Measurements from ENCODE around the gene CFTR. TPM values are rescaled to one million over a fixed set of nuclear protein-coding genes. Genes with fewer than 3 reads are reported as not detected.

Gene CFTR
- polyA plus RNA-seq, 1 donor from 2014 or later = not detected

DNA sequence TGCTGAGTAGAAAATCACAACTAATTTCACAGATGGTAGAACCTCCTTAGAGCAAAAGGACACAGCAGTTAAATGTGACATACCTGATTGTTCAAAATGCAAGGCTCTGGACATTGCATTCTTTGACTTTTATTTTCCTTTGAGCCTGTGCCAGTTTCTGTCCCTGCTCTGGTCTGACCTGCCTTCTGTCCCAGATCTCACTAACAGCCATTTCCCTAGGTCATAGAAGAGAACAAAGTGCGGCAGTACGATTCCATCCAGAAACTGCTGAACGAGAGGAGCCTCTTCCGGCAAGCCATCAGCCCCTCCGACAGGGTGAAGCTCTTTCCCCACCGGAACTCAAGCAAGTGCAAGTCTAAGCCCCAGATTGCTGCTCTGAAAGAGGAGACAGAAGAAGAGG, 186.9 kb downstream of the CFTR start:
- no peaks in the 10 kb centered on the region for H3K27me3 Mint-ChIP-seq
- H3K36me3 Mint-ChIP-seq = no peaks in the 10 kb centered on the region
- no peak overlapping the region for H3K4me3 Mint-ChIP-seq
- no peak overlapping the region for H3K27ac Mint-ChIP-seq
- no peaks in the 10 kb centered on the region for H3K4me1 Mint-ChIP-seq
- H3K9me3 Mint-ChIP-seq = peaks cover 0 to 2% (median 0%) of the 10 kb centered on the region in 3 donors

DNA sequence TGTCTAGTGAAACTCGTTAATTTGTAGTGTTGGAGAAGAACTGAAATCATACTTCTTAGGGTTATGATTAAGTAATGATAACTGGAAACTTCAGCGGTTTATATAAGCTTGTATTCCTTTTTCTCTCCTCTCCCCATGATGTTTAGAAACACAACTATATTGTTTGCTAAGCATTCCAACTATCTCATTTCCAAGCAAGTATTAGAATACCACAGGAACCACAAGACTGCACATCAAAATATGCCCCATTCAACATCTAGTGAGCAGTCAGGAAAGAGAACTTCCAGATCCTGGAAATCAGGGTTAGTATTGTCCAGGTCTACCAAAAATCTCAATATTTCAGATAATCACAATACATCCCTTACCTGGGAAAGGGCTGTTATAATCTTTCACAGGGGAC, 187.6 kb downstream of the CFTR start:
- Mint-ChIP-seq H3K27ac (no peak overlapping the region), H3K27me3 (no peaks in the 10 kb centered on the region), H3K4me1 (no peaks in the 10 kb centered on the region), H3K36me3 (no peaks in the 10 kb centered on the region), H3K9me3 (peaks cover 0 to 2% (median 0%) of the 10 kb centered on the region in 3 donors), H3K4me3 (no peak overlapping the region)

DNA sequence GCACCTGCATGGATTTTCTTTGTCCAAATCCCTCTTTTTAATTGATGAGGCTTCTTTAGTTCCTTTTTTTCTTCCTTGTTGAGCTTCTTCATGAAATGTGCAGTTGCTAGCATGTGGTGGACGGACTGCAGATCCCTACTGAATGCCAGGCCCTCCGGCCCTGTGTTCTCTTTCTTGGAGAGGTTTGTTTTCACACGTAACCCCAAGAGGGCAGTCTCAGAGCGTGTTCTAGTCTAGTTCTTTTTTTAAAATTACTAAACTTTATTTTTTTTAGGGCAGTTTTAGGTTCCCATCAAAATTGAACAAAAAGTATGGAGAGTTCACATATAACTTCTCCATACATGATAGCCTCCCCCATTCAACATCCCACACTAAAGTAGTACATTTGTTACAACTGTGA, 190.0 kb downstream of the CFTR start:
- no peak overlapping the region for H3K27ac Mint-ChIP-seq
- no peaks in the 10 kb centered on the region for H3K36me3 Mint-ChIP-seq
- H3K4me3 Mint-ChIP-seq = no peak overlapping the region
- no peaks in the 10 kb centered on the region for H3K27me3 Mint-ChIP-seq
- H3K4me1 Mint-ChIP-seq = no peaks in the 10 kb centered on the region
- no peaks in the 10 kb centered on the region for H3K9me3 Mint-ChIP-seq

DNA sequence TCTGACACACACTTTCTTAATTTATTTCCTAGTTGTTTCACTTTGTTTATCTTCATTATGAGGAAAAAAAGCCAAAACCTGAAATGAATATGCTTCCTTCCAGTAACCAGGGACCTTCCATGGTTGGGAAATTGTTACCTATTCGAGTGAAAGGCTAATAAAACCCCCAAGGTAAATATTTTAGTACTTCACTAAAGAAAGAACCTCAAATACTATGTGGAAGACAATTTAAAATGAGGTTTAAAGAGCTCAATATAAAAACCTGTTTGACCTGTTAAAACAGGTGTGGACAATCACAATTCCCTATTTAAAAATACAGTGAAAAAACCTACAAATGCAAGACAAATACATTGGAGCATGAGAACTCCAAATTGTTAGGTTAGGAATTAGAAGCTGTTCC, 192.6 kb downstream of the CFTR start:
- H3K27ac Mint-ChIP-seq = no peak overlapping the region
- no peaks in the 10 kb centered on the region for H3K36me3 Mint-ChIP-seq
- H3K27me3 Mint-ChIP-seq = peaks cover 1% of the 10 kb centered on the region
- no peak overlapping the region for H3K4me3 Mint-ChIP-seq
- H3K4me1 Mint-ChIP-seq = no peaks in the 10 kb centered on the region
- no peaks in the 10 kb centered on the region for H3K9me3 Mint-ChIP-seq

DNA sequence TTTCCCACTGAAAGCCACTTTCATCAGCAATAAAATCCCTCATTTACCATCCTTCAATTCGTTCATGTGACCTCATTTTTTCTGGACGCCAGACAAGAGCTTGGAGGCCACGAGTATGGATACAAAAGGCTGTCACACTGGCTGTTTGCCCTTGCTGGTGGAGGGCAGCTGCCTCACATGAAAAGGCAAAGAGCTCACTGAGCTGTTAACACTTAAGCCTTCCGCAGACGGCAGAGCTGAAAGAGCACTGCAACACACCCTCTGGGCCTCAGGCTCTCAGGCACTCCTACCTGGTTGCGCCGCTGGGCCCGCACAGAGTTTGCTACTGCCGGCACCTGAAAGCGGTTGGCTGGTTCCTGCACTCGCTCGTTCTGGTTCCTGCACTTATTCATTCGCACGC, 193.5 kb downstream of the CFTR start:
- no peaks in the 10 kb centered on the region for H3K36me3 Mint-ChIP-seq
- H3K27me3 Mint-ChIP-seq = peaks cover 1% of the 10 kb centered on the region
- no peak overlapping the region for H3K27ac Mint-ChIP-seq
- H3K4me1 Mint-ChIP-seq = no peaks in the 10 kb centered on the region
- no peak overlapping the region for H3K4me3 Mint-ChIP-seq
- no peaks in the 10 kb centered on the region for H3K9me3 Mint-ChIP-seq

DNA sequence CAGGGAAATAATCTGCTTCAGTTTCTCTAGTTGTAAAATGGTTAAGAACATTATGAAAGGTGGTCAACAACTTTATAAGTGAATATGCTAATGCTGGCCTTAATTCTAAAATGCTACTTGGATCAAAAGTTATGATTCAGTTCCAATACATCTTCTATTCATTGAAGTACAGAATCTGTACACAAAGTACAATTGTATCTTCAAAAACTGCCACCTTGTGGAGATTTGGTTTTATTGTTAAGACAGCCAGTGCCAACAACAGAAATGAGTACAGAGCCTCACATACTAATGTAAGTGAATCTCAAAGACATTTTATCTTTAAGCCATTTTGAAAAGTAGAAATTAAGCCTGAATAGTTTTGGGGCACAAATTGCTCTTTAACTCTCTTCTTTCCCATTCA, 194.0 kb downstream of the CFTR start:
- H3K4me1 Mint-ChIP-seq = no peaks in the 10 kb centered on the region
- no peaks in the 10 kb centered on the region for H3K36me3 Mint-ChIP-seq
- H3K4me3 Mint-ChIP-seq = no peak overlapping the region
- no peak overlapping the region for H3K27ac Mint-ChIP-seq
- no peaks in the 10 kb centered on the region for H3K9me3 Mint-ChIP-seq
- peaks cover 1% of the 10 kb centered on the region for H3K27me3 Mint-ChIP-seq

DNA sequence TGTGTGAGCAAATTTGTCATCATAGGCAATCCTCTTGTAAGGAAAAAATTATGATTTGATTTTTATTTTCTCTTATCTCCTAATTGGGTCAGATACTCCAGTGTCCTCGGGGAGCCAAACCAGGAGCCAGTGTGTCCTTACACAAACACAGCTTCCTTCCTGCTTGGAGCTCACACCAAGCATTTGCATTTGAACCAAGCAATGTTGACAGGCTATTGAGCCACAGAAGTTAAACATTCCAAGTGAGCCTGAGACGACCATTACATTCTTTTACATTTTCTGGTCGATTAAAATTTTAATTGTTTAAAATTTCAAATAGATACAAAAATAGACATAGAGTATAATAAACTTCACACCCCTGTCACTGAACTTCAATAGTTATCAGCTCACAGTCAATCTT, 194.8 kb downstream of the CFTR start:
- Mint-ChIP-seq H3K9me3 (no peaks in the 10 kb centered on the region), H3K36me3 (no peaks in the 10 kb centered on the region), H3K27ac (no peak overlapping the region), H3K4me1 (no peaks in the 10 kb centered on the region), H3K27me3 (peaks cover 1% of the 10 kb centered on the region), H3K4me3 (no peak overlapping the region)

DNA sequence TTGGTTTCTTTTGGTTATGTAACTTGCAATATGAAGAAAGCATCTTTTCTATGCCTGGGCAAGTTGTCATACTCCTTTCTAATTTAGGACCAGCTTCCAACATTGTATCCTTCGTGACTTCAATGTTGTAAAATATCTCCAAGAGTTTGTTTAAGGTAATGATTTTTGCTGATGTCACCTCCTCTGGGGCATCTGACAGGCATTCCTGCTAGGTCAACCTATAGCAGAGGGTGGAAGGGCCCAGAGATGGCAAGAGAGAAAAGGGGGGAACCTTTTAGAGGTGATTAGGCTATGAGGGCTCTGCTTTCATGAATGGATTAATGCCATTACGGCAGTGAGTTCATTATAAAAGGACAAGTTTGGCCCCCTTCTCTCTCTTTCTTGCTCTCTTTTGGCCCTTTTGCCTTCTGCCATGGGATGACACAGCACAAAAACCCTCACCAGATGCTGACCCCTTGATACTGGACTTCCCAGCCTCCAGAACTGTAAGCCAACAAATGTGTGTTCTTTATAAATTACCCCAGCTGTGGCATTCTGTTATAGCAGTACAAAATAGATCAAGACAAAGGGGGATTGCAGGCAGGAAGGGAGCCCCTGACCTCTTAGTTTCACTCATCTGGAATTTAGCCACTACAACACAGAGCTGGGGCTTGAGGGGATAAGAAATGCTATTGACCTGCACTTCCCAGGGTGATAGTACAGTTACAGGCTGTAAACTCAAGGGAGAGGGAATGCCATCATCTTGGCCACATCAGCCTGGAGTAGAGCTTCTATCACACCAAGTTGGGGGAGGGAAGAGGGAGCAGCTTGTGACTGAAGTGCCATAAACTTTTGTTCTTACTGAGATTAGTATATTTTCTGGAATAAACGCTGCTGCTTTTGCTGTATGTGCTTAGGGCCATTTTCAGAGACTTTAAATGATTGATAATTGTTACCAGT, 195.9 kb downstream of the CFTR start:
- no peak overlapping the region for H3K27ac Mint-ChIP-seq
- no peak overlapping the region for H3K4me3 Mint-ChIP-seq
- H3K27me3 Mint-ChIP-seq = peaks cover 1% of the 10 kb centered on the region
- H3K36me3 Mint-ChIP-seq = no peaks in the 10 kb centered on the region
- no peaks in the 10 kb centered on the region for H3K4me1 Mint-ChIP-seq
- H3K9me3 Mint-ChIP-seq = no peaks in the 10 kb centered on the region

DNA sequence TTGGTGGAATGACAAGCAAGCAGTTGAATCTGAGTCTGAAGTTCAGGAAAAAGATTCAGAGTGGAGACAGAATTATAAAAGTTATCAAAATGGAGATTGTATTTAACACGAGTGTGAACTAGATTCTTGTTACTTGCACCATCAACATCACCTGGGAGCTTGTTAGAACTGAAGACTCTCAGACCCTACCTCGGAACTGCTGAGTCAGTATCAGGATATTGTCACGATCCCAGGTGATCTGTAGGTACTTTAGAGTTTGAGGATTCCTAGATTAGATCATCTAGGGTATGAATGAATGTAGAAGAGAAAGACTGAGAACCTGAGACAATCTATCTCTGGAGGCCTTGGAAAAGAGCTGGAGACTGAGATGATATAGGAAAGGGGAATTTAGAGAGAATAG, 199.3 kb downstream of the CFTR start:
- Mint-ChIP-seq H3K4me3 (no peak overlapping the region), H3K27ac (no peak overlapping the region), H3K36me3 (no peaks in the 10 kb centered on the region), H3K27me3 (peaks cover 1% of the 10 kb centered on the region), H3K9me3 (no peaks in the 10 kb centered on the region), H3K4me1 (no peaks in the 10 kb centered on the region)

DNA sequence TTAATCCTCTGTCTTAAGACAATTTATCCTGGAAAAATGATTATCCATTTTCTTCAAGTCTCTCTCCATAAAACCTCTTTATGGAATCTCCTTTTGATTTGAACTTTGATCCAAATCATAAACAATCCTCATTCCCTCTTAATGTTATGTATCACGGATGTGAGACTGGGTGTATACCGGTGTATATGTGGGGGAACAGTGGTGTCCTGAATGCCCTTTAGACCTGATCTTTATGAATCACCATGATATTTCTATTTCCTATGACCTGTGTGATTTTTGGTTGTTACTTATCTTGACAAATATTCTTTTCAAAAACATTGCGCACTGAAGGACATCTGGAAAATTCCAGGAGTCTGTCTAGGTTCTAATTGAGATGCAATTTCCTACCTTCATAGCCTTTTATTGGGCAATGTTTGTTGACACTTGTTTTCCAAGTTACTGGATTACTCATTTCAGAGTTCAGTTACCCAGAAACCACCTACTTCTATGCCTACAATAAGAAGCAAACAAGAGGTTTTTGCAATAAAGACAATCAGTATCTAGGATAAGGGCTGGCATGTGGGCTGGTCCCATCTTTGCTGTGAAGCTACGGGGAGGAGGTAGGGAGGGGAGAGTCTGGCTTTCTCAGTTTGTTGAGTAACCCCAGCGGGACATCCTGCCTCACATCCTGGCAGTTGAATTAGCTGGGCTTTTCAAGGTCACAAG, 203.0 kb downstream of the CFTR start:
- no peaks in the 10 kb centered on the region for H3K36me3 Mint-ChIP-seq
- H3K4me1 Mint-ChIP-seq = no peaks in the 10 kb centered on the region
- no peak overlapping the region for H3K27ac Mint-ChIP-seq
- no peak overlapping the region for H3K4me3 Mint-ChIP-seq
- H3K9me3 Mint-ChIP-seq = no peaks in the 10 kb centered on the region
- H3K27me3 Mint-ChIP-seq = no peaks in the 10 kb centered on the region

DNA sequence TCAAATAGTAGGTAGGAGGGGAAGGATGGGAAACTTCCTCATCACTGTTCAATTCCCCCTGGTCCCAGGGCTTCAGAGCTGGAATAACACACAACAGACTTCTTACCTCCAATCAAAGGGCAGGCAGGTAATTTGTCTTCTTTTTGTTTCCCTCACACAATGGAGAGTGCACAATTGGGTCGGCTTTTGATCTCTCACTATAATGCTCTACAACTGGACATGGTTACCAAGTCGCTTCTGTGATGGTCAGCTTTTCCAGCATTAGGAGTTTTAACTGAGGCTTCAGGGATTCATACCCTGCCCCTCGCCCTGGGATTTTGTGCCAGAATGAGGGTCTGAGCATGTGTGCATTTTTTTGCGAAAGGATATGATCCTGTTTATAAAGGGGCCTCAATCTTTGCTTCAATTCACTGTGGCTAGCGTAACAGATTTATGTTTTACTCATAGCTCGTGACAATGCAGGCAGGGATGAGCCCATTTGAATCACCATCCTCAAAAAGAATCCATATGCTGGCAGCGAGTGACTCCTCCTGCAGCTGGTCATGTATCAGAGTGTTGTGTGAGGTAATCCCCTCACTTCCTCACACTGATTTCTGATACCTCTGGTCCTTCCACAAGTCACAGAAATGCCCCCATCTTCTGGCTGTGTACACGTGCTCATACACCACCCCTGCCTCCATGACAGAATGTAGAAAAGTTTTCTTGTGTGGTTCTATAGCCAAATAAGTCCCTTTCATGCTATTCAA, 203.8 kb downstream of the CFTR start:
- Mint-ChIP-seq H3K27me3 (no peaks in the 10 kb centered on the region), H3K27ac (no peak overlapping the region), H3K36me3 (no peaks in the 10 kb centered on the region), H3K9me3 (no peaks in the 10 kb centered on the region), H3K4me3 (no peak overlapping the region), H3K4me1 (no peaks in the 10 kb centered on the region)

DNA sequence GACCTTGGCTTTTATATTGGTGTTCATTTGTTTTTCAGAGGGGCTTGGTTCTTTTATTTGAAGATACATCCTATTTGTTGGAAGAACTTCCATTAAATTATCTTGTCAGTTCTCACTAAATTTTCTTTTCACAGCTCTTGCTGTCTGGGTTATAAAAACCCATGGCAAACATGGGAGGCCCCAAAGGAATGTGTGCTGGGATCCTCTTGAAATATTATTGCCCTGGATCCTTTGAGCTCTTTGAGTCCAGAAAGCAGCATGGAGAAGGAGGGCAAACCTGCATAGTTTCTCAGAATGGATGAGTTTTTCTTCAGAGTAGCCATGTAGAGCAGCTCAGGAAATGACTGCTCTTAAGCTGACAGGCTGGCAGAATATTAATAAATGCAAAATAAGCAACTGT, 206.0 kb downstream of the CFTR start:
- peaks cover 2 to 4% (median 2%) of the 10 kb centered on the region in 3 donors for H3K9me3 Mint-ChIP-seq
- H3K27ac Mint-ChIP-seq = no peak overlapping the region
- H3K36me3 Mint-ChIP-seq = no peaks in the 10 kb centered on the region
- no peak overlapping the region for H3K4me3 Mint-ChIP-seq
- no peaks in the 10 kb centered on the region for H3K4me1 Mint-ChIP-seq
- no peaks in the 10 kb centered on the region for H3K27me3 Mint-ChIP-seq

DNA sequence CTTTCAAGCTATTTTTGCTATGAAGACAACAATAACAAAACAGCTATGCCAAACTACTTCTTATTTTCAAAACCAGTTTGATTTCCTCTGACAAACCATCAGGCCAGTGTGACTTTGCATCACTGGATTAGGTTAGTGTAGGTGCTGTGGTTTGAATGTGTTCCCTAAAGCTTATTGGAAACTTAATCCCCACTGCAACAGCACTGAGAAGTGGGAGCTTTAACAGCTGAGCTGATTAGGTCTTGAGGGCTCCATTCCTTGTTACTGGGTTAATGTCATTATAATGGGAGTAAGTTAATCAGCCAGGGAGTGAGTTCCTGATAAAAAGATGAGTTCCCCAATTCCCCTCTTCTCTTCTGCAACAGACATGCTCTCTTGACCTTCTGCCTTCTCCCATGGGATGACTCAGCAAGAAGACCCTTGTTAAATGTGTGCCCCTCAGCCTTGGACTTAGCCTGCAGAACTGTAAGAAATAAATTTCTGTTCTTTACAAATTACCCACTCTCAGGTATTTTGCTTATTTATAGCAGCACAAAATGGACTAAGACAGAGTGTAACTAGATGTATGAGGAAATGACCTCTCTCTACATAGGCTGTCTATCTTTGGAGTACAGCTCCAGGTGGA, 206.6 kb downstream of the CFTR start:
- H3K27ac Mint-ChIP-seq = no peak overlapping the region
- H3K4me3 Mint-ChIP-seq = no peak overlapping the region
- no peaks in the 10 kb centered on the region for H3K36me3 Mint-ChIP-seq
- peaks cover 2 to 4% (median 2%) of the 10 kb centered on the region in 3 donors for H3K9me3 Mint-ChIP-seq
- no peaks in the 10 kb centered on the region for H3K4me1 Mint-ChIP-seq
- no peaks in the 10 kb centered on the region for H3K27me3 Mint-ChIP-seq

DNA sequence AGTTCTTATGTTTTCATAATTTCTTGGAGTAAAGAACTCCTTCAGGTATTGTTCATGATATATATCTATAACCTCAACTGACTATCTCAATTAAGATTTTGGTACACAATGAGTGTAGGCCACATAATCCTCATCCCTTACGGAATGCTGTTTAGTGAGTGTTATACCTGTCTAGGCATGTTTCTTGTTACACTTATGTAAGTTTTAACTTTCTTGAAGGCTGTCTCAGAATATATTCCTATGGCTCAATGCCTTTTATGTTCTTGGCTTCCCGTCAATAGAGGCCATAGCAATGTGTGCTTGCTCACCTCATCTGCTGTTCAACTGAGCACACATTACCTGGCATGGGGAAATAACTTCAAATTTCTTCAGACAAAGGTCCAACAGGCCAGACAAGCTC, 208.3 kb downstream of the CFTR start:
- H3K27ac Mint-ChIP-seq = no peak overlapping the region
- H3K4me3 Mint-ChIP-seq = no peak overlapping the region
- H3K9me3 Mint-ChIP-seq = peaks cover 2 to 4% (median 2%) of the 10 kb centered on the region in 3 donors
- no peaks in the 10 kb centered on the region for H3K4me1 Mint-ChIP-seq
- H3K36me3 Mint-ChIP-seq = no peaks in the 10 kb centered on the region
- H3K27me3 Mint-ChIP-seq = no peaks in the 10 kb centered on the region

DNA sequence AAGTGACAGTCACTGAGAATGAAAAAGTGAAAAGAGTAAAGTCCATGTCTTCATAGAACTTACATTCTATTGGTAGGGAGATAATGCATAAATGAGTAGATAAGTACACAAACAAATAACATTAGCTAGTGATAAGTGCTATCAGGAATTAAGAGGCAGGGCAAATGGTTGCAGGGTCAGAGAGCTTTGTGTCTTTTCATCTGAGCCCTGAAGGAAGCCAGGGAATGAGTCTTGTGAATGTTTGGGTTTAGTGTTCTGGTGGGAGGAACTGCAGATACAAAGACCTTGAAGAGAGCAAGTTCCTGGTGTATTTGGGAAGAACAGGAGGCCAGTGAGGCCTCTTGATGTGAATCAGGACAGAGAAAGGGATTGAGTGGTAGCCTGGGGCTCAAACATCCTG, 209.6 kb downstream of the CFTR start:
- Mint-ChIP-seq H3K9me3 (peaks cover 2 to 5% (median 4%) of the 10 kb centered on the region in 3 donors), H3K27me3 (no peaks in the 10 kb centered on the region), H3K36me3 (no peaks in the 10 kb centered on the region), H3K27ac (no peak overlapping the region), H3K4me3 (no peak overlapping the region), H3K4me1 (no peaks in the 10 kb centered on the region)

Measured in IgD-negative memory B cell (primary cell).